Karpas-422 (cell line): ENCODE data around the gene DAP3. TPM values are rescaled to one million over a fixed set of nuclear protein-coding genes. Genes with fewer than 3 reads are reported as not detected.
"Not testable (repeated sequence)": the region's sequence is repeated elsewhere in the genome, so short reads cannot be mapped to it uniquely, and the experiment has no call there.

Experiments used
- DNase-seq: peaks from one replicate; pipeline ENCODE4 v3.0.0-alpha.2; 2015
- H2AFZ ChIP-seq: fragments of 200-600 bp; sonication (generic); 2 replicates; pipeline ENCODE4 v1.6.1; 2014; ENCODE audit warnings: antibody characterized with exemption, low read length, mixed read lengths
- H3K27ac ChIP-seq: fragments of 200-600 bp; sonication (generic); 2 replicates; pipeline ENCODE4 v1.5.1; 2014; ENCODE audit warnings: mild to moderate bottlenecking, low read length, moderate library complexity
- H3K27me3 ChIP-seq: fragments of 200-600 bp; sonication (generic); 2 replicates; pipeline ENCODE4 v1.6.1; 2014; ENCODE audit warnings: low read length, mixed read lengths
- H3K36me3 ChIP-seq: fragments of 200-600 bp; sonication (generic); 2 replicates; pipeline ENCODE4 v1.6.1; 2014; ENCODE audit warnings: low read length, mixed read lengths; ENCODE audit not compliant: insufficient read depth
- H3K4me1 ChIP-seq: fragments of 200-600 bp; sonication (generic); 2 replicates; pipeline ENCODE4 v1.6.1; 2014; ENCODE audit warnings: mild to moderate bottlenecking, low read length, mixed read lengths
- H3K4me2 ChIP-seq: fragments of 200-600 bp; sonication (generic); 2 replicates; pipeline ENCODE4 v1.6.1; 2014; ENCODE audit warnings: low read length, low read depth, mild to moderate bottlenecking; ENCODE audit not compliant: poor library complexity, severe bottlenecking
- H3K4me3 ChIP-seq: fragments of 200-600 bp; sonication (generic); 2 replicates; pipeline ENCODE4 v1.5.1; 2014; ENCODE audit warnings: mild to moderate bottlenecking, antibody characterized with exemption, low read length, mixed read lengths
- H3K79me2 ChIP-seq: fragments of 200-600 bp; sonication (generic); 2 replicates; pipeline ENCODE4 v1.6.1; 2014; ENCODE audit warnings: mild to moderate bottlenecking, low read length, mixed read lengths
- H3K9ac ChIP-seq: fragments of 200-600 bp; sonication (generic); 2 replicates; pipeline ENCODE4 v1.6.0; 2014; ENCODE audit warnings: low read length
- H3K9me2 ChIP-seq: fragments of 200-600 bp; sonication (generic), shearing (Covaris generic); replicated peaks from 2 replicates; pipeline ENCODE4 v1.6.0; 2014; ENCODE audit warnings: mild to moderate bottlenecking, low read length, moderate library complexity; ENCODE audit not compliant: insufficient read depth
- H3K9me3 ChIP-seq: fragments of 300-700, 200-600 bp; sonication (generic); 2 replicates; pipeline ENCODE4 v1.6.1; 2014; ENCODE audit warnings: low read length, mixed read lengths
- H4K20me1 ChIP-seq: fragments of 200-600 bp; sonication (generic); 2 replicates; pipeline ENCODE4 v1.6.1; 2014; ENCODE audit warnings: mild to moderate bottlenecking, antibody characterized with exemption, low read length, low read depth; ENCODE audit not compliant: insufficient read depth
- total RNA-seq: library from RNA; depleted of rRNA; stranded (reverse); fragments of >200 nt; shearing (Covaris generic); gene quantifications from 2 replicates; pipeline ENCODE4 v1.2.3, GENCODE V29; 2014; ENCODE audit warnings: low replicate concordance; rRNA removed

Gene DAP3
- total RNA-seq: 102 and 107 TPM in 2 replicates

GRCh38 chr1:155689081-155689607 is at the start of gene DAP3:
Gene DAP3 (plus strand): TSS chr1:155689091. CDS start chr1:155709780, 20,689 bp downstream.
- Histone ChIP-seq H2AFZ (peak within 1 kb of the TSS; percentile 98), H3K4me3 (peak within 1 kb of the TSS; percentile 95), H3K79me2 (peaks cover 95% of the 10 kb centered on the region), H3K9ac (peak within 1 kb of the TSS; percentile 99), H3K27ac (peak within 1 kb of the TSS; percentile 82), H3K36me3 (peaks cover 39% of the 10 kb centered on the region), H3K4me1 (peaks cover 27% of the 10 kb centered on the region), H3K4me2 (peak within 1 kb of the TSS; percentile 77)
- H3K27me3 ChIP-seq, H3K9me2 ChIP-seq, H4K20me1 ChIP-seq, H3K9me3 ChIP-seq: not testable (repeated sequence)
- peak; percentile 56 for DNase-seq

- Histone ChIP-seq H3K36me3 (no peaks in the 10 kb centered on the region), H3K9me3 (peaks cover 12% of the 10 kb centered on the region), H3K9me2 (no peaks in the 10 kb centered on the region), H2AFZ (no peak overlapping the region), H3K27me3 (no peaks in the 10 kb centered on the region; the same call in 1 of the 2 replicates), H3K9ac (no peak overlapping the region), H3K4me1 (peaks cover 4% of the 10 kb centered on the region), H3K4me2 (no peak overlapping the region), H4K20me1 (no peaks in the 10 kb centered on the region), H3K4me3 (no peak overlapping the region), H3K27ac (no peak overlapping the region), H3K79me2 (no peaks in the 10 kb centered on the region)
- no peak for DNase-seq
Observed at GRCh38 chr1:155640367-155640766, 48.5 kb upstream of the DAP3 start.

GRCh38 chr1:155642559-155643180 is 46.2 kb upstream of the DAP3 start:
- H3K27me3 ChIP-seq, H3K9me2 ChIP-seq, H4K20me1 ChIP-seq, H3K36me3 ChIP-seq, H3K27ac ChIP-seq, H3K9ac ChIP-seq, H3K4me1 ChIP-seq, H3K4me3 ChIP-seq, DNase-seq, H2AFZ ChIP-seq, H3K79me2 ChIP-seq, H3K4me2 ChIP-seq: not testable (repeated sequence)
- H3K9me3 ChIP-seq: peaks cover 12% of the 10 kb centered on the region

- no peak overlapping the region for H3K9ac ChIP-seq
- no peaks in the 10 kb centered on the region for H3K9me2 ChIP-seq
- no peak for DNase-seq
- no peaks in the 10 kb centered on the region for H3K79me2 ChIP-seq
- no peaks in the 10 kb centered on the region for H4K20me1 ChIP-seq
- H3K27ac ChIP-seq: no peak overlapping the region
- H3K4me3 ChIP-seq: no peak overlapping the region
- H2AFZ ChIP-seq: no peak overlapping the region
- peaks cover 6% of the 10 kb centered on the region for H3K4me1 ChIP-seq
- no peaks in the 10 kb centered on the region for H3K36me3 ChIP-seq
- H3K27me3 ChIP-seq: no peaks in the 10 kb centered on the region; the same call in 1 of the 2 replicates
- H3K4me2 ChIP-seq: no peak overlapping the region
- peaks cover 12% of the 10 kb centered on the region for H3K9me3 ChIP-seq
Observed at GRCh38 chr1:155643230-155643629, 45.7 kb upstream of the DAP3 start.

- no peak overlapping the region for H3K9ac ChIP-seq
- no peak for DNase-seq
- H3K4me2 ChIP-seq: no peak overlapping the region
- H3K27me3 ChIP-seq: no peaks in the 10 kb centered on the region; the same call in 1 of the 2 replicates
- H3K27ac ChIP-seq: no peak overlapping the region
- H3K36me3 ChIP-seq: no peaks in the 10 kb centered on the region
- no peak overlapping the region for H2AFZ ChIP-seq
- peaks cover 6% of the 10 kb centered on the region for H3K4me1 ChIP-seq
- no peak overlapping the region for H3K4me3 ChIP-seq
- no peaks in the 10 kb centered on the region for H3K9me2 ChIP-seq
- peaks cover 12% of the 10 kb centered on the region for H3K9me3 ChIP-seq
- no peaks in the 10 kb centered on the region for H4K20me1 ChIP-seq
- no peaks in the 10 kb centered on the region for H3K79me2 ChIP-seq
Observed at GRCh38 chr1:155645034-155645598, 43.8 kb upstream of the DAP3 start.

GRCh38 chr1:155645648-155646047 is 43.2 kb upstream of the DAP3 start:
- Histone ChIP-seq H3K9me2 (no peaks in the 10 kb centered on the region), H3K27ac (no peak overlapping the region), H3K9ac (no peak overlapping the region), H4K20me1 (no peaks in the 10 kb centered on the region), H3K4me3 (no peak overlapping the region), H3K9me3 (peaks cover 12% of the 10 kb centered on the region), H3K36me3 (no peaks in the 10 kb centered on the region), H3K27me3 (no peaks in the 10 kb centered on the region; the same call in 1 of the 2 replicates), H3K79me2 (no peaks in the 10 kb centered on the region), H2AFZ (no peak overlapping the region), H3K4me1 (peaks cover 6% of the 10 kb centered on the region), H3K4me2 (no peak overlapping the region)
- no peak for DNase-seq

- Histone ChIP-seq H3K4me3 (no peak overlapping the region), H2AFZ (no peak overlapping the region), H3K79me2 (no peaks in the 10 kb centered on the region), H3K4me1 (peaks cover 6% of the 10 kb centered on the region), H3K9me3 (peaks cover 12% of the 10 kb centered on the region), H3K27me3 (no peaks in the 10 kb centered on the region; the same call in 1 of the 2 replicates), H4K20me1 (no peaks in the 10 kb centered on the region), H3K9ac (no peak overlapping the region), H3K27ac (no peak overlapping the region), H3K36me3 (no peaks in the 10 kb centered on the region), H3K9me2 (no peaks in the 10 kb centered on the region), H3K4me2 (no peak overlapping the region)
- peak; percentile 55 for DNase-seq
Observed at GRCh38 chr1:155646307-155646706, 42.6 kb upstream of the DAP3 start.

- H3K9ac ChIP-seq: no peak overlapping the region
- H3K4me1 ChIP-seq: peaks cover 15% of the 10 kb centered on the region
- H3K4me2 ChIP-seq: no peak overlapping the region
- H3K27ac ChIP-seq: no peak overlapping the region
- H3K9me3 ChIP-seq: peaks cover 6% of the 10 kb centered on the region
- H3K36me3 ChIP-seq: no peaks in the 10 kb centered on the region
- DNase-seq: no peak
- H3K27me3 ChIP-seq: no peaks in the 10 kb centered on the region
- no peak overlapping the region for H3K4me3 ChIP-seq
- no peaks in the 10 kb centered on the region for H4K20me1 ChIP-seq
- H2AFZ ChIP-seq: no peak overlapping the region
- H3K9me2 ChIP-seq: no peaks in the 10 kb centered on the region
- no peaks in the 10 kb centered on the region for H3K79me2 ChIP-seq
Observed at GRCh38 chr1:155648207-155649147, 40.4 kb upstream of the DAP3 start.
